MM.1S (cell line): ENCODE measurements around the gene RNF208.

Experiments
- DNase-seq: peaks from one replicate; pipeline ENCODE4 v3.0.0-alpha.2; 2015
- H2AFZ ChIP-seq: fragments of 300-600 bp; sonication (generic); 2 replicates; pipeline ENCODE4 v1.6.0; 2016; ENCODE audit warnings: antibody characterized with exemption, low read length
- H3F3A ChIP-seq: fragments of 300-600 bp; sonication (generic); 2 replicates; pipeline ENCODE4 v1.6.1; 2016; ENCODE audit warnings: mild to moderate bottlenecking, antibody characterized with exemption, low read length, moderate library complexity, mixed read lengths; ENCODE audit not compliant: insufficient read depth
- H3K27ac ChIP-seq: fragments of 300-600 bp; sonication (generic); 2 replicates; pipeline ENCODE4 v1.5.1; 2016; ENCODE audit warnings: mild to moderate bottlenecking, low read length
- H3K27me3 ChIP-seq: fragments of 300-600 bp; sonication (generic); replicated peaks from 2 replicates; pipeline ENCODE4 v1.6.0; 2016; ENCODE audit warnings: low read length; ENCODE audit not compliant: insufficient read depth
- H3K36me3 ChIP-seq: fragments of 300-600 bp; sonication (generic); replicated peaks from 2 replicates; pipeline ENCODE4 v1.6.1; 2016; ENCODE audit warnings: mild to moderate bottlenecking, low read length, mixed read lengths; ENCODE audit not compliant: insufficient read depth
- H3K4me1 ChIP-seq: fragments of 300-600 bp; sonication (generic); 2 replicates; pipeline ENCODE4 v1.6.1; 2016; ENCODE audit warnings: low read length, mixed read lengths
- H3K4me2 ChIP-seq: fragments of 300-600 bp; sonication (generic); 2 replicates; pipeline ENCODE4 v1.6.0; 2016; ENCODE audit warnings: low read depth, low read length
- H3K4me3 ChIP-seq: fragments of 300-600 bp; sonication (generic); 2 replicates; pipeline ENCODE4 v1.5.1; 2016; ENCODE audit warnings: low read length, mixed read lengths
- H3K79me2 ChIP-seq: fragments of 300-600 bp; sonication (generic); 2 replicates; pipeline ENCODE4 v1.6.1; 2016; ENCODE audit warnings: mixed run types, low read length, mixed read lengths
- H3K9ac ChIP-seq: fragments of 300-600 bp; sonication (generic); 2 replicates; pipeline ENCODE4 v1.6.1; 2016; ENCODE audit warnings: low read length, mixed read lengths
- H3K9me2 ChIP-seq: fragments of 300-600 bp; sonication (generic); replicated peaks from 2 replicates; pipeline ENCODE4 v1.6.1; 2016; ENCODE audit warnings: mild to moderate bottlenecking, low read length, mixed read lengths; ENCODE audit not compliant: insufficient read depth
- H3K9me3 ChIP-seq: fragments of 300-600 bp; sonication (generic); replicated peaks from 2 replicates; pipeline ENCODE4 v1.6.1; 2016; ENCODE audit warnings: mild to moderate bottlenecking, low read length, mixed read lengths; ENCODE audit not compliant: insufficient read depth
- H4K20me1 ChIP-seq: fragments of 300-600 bp; sonication (generic); 2 replicates; pipeline ENCODE4 v1.6.1; 2016; ENCODE audit warnings: mild to moderate bottlenecking, low read length, moderate library complexity, mixed read lengths; ENCODE audit not compliant: insufficient read depth
- EZH2 ChIP-seq: fragments of 300-600 bp; sonication (generic); optimal IDR thresholded peaks from 2 replicates; pipeline ENCODE3; 2017; ENCODE audit warnings: low read depth, mild to moderate bottlenecking, antibody characterized with exemption, low read length, mixed read lengths
- EZH2phosphoT487 ChIP-seq: fragments of 300-600 bp; sonication (generic); IDR thresholded peaks from 2 replicates; pipeline ENCODE4 v1.6.1; 2018; ENCODE audit warnings: antibody characterized with exemption, low read length
- TF ChIP-seq, protein P1 (sequence below): fragments of 300-600 bp; sonication (generic); IDR thresholded peaks from 2 replicates; pipeline ENCODE4 v1.5.1; 2016; ENCODE audit warnings: antibody characterized with exemption, low read length, mixed read lengths

RNF208 gene

GRCh38 chr9:137247916-137248175, 25.8 kb upstream of the RNF208 start:
- TF ChIP-seq EZH2 (no peak), EZH2phosphoT487 (no peak)
- TF ChIP-seq, protein P1, sequence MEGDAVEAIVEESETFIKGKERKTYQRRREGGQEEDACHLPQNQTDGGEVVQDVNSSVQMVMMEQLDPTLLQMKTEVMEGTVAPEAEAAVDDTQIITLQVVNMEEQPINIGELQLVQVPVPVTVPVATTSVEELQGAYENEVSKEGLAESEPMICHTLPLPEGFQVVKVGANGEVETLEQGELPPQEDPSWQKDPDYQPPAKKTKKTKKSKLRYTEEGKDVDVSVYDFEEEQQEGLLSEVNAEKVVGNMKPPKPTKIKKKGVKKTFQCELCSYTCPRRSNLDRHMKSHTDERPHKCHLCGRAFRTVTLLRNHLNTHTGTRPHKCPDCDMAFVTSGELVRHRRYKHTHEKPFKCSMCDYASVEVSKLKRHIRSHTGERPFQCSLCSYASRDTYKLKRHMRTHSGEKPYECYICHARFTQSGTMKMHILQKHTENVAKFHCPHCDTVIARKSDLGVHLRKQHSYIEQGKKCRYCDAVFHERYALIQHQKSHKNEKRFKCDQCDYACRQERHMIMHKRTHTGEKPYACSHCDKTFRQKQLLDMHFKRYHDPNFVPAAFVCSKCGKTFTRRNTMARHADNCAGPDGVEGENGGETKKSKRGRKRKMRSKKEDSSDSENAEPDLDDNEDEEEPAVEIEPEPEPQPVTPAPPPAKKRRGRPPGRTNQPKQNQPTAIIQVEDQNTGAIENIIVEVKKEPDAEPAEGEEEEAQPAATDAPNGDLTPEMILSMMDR, result no peak
- Histone ChIP-seq H3K9ac (no peak overlapping the region), H3K9me2 (no peaks in the 10 kb centered on the region), H3K4me3 (no peak overlapping the region), H4K20me1 (0 out of 2 replicates have a peak, but pooled peaks cover 6% of the 10 kb centered on the region), H2AFZ (no peak overlapping the region), H3K27me3 (no peaks in the 10 kb centered on the region), H3K27ac (no peak overlapping the region), H3K9me3 (no peaks in the 10 kb centered on the region), H3K79me2 (peaks cover 4% of the 10 kb centered on the region), H3K36me3 (no peaks in the 10 kb centered on the region), H3F3A (peaks cover 12% of the 10 kb centered on the region; the same call in 1 of the 2 replicates), H3K4me2 (no peak overlapping the region), H3K4me1 (0 out of 2 replicates have a peak, but pooled peaks cover 1% of the 10 kb centered on the region)
- DNase-seq, result no peak

- Histone ChIP-seq H3F3A (peaks cover 17% of the 10 kb centered on the region; the same call in 1 of the 2 replicates), H3K9me3 (no peaks in the 10 kb centered on the region), H4K20me1 (peaks cover 10% of the 10 kb centered on the region), H3K4me1 (peaks cover 6% of the 10 kb centered on the region; the same call in 1 of the 2 replicates), H3K9me2 (no peaks in the 10 kb centered on the region), H3K4me2 (no peak overlapping the region), H3K27ac (no peak overlapping the region), H3K36me3 (no peaks in the 10 kb centered on the region), H3K79me2 (peaks cover 9% of the 10 kb centered on the region), H2AFZ (no peak overlapping the region), H3K4me3 (no peak overlapping the region), H3K9ac (no peak overlapping the region), H3K27me3 (no peaks in the 10 kb centered on the region)
- TF ChIP-seq EZH2 (no peak), EZH2phosphoT487 (no peak)
- TF ChIP-seq, protein P1, result no peak
- no peak for DNase-seq
Measured at GRCh38 chr9:137247135-137247915, 25.3 kb upstream of the RNF208 start.

DNA sequence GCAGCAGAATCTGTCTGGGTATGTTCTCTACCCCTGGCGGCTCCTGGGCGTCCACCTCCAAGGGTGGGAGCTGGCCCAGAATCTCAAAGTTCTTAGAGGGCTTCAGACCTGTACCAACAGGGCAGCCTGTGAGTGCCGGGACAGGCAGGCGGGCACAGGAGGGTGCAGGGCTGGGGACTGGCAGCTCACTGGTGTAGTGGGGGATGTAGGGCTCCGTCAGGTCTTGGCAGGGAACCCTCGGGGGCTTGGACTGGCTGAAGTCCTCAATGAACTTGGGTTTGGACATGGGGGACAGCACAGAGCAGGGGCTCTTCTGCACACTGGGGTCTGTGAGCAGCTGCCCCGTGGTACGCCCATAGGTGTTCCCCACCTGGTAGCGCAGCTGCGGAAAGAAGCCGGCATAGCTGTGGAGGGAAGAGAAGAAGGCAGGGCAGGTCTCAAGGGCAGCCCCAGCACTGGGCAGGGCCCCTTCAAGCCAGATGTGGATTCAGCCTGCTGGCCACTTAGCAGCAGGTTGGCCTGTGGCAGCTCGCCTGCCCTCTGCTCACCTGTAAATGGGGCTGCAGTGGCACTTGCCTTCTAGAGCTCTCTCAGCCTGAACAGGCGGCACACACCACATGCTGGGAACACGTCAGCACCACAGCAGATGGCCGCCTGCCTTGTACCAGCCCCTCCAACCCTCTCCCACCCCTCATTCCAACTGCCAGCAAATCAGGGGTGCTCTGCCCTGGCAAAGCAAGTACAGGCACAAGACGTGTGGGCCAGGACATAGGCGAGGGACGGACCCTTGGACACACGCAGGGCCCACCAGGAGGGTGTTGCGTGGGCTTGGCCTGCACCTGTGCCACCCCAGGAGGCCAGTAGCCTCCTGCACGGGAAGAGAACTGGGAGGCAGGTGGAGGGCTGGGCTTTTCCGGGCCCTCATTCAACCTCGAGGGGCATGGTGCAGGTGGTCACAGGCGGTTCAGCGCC, 23.7 kb upstream of the RNF208 start:
- Histone ChIP-seq H4K20me1 (peaks cover 16% of the 10 kb centered on the region), H3K27ac (no peak overlapping the region), H3K9ac (no peak overlapping the region), H3K4me1 (peaks cover 10% of the 10 kb centered on the region; the same call in 1 of the 2 replicates), H3K9me3 (no peaks in the 10 kb centered on the region), H3F3A (peaks cover 19% of the 10 kb centered on the region; the same call in 1 of the 2 replicates), H3K4me2 (no peak overlapping the region), H3K36me3 (no peaks in the 10 kb centered on the region; the same call in 1 of the 2 replicates), H3K79me2 (peaks cover 17% of the 10 kb centered on the region), H2AFZ (no peak overlapping the region), H3K4me3 (no peak overlapping the region), H3K9me2 (no peaks in the 10 kb centered on the region), H3K27me3 (no peaks in the 10 kb centered on the region)
- no peak for DNase-seq
- TF ChIP-seq EZH2, result no peak
- TF ChIP-seq, protein P1, result no peak
- no peak for TF ChIP-seq EZH2phosphoT487
